ENCODE data around the gene OIP5.

Gene OIP5

DNA sequence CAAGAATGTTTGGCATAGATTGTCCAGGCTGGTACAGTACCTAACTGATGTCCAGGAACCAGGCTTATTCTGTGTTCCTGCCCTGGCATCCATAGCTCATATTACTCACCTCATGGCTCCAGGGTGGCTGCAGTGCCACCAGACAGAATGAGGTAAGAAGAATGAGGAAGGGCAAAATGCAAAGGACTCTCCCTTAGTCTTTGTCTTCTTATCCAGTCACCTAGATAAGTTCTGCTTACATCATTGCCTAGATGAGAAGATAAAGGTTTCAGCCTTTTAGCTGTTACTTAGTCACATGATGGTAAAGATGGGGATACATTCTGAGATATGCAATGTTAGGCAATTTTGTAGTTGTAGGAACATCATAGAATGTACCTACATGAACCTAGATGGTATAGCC is 55.6 kb downstream of the OIP5 start:
- no peak for TF ChIP-seq FOXP2 (optimal IDR thresholded peaks at IDR 0.05; ENCODE audit: borderline replicate concordance, extremely low read depth, extremely low read length, insufficient read depth)
- TF ChIP-seq, protein P1, sequence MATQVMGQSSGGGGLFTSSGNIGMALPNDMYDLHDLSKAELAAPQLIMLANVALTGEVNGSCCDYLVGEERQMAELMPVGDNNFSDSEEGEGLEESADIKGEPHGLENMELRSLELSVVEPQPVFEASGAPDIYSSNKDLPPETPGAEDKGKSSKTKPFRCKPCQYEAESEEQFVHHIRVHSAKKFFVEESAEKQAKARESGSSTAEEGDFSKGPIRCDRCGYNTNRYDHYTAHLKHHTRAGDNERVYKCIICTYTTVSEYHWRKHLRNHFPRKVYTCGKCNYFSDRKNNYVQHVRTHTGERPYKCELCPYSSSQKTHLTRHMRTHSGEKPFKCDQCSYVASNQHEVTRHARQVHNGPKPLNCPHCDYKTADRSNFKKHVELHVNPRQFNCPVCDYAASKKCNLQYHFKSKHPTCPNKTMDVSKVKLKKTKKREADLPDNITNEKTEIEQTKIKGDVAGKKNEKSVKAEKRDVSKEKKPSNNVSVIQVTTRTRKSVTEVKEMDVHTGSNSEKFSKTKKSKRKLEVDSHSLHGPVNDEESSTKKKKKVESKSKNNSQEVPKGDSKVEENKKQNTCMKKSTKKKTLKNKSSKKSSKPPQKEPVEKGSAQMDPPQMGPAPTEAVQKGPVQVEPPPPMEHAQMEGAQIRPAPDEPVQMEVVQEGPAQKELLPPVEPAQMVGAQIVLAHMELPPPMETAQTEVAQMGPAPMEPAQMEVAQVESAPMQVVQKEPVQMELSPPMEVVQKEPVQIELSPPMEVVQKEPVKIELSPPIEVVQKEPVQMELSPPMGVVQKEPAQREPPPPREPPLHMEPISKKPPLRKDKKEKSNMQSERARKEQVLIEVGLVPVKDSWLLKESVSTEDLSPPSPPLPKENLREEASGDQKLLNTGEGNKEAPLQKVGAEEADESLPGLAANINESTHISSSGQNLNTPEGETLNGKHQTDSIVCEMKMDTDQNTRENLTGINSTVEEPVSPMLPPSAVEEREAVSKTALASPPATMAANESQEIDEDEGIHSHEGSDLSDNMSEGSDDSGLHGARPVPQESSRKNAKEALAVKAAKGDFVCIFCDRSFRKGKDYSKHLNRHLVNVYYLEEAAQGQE (IDR thresholded peaks at IDR 0.05; ENCODE audit: insufficient read depth in 1 of 2, low read depth in 2 of 2, low read length in 2 of 2), result no peak
- TF ChIP-seq POLR2AphosphoS5 (IDR thresholded peaks at IDR 0.05; ENCODE audit: low read depth, low read length), result no peak
- no peak for TF ChIP-seq TAF1 (IDR thresholded peaks at IDR 0.05; ENCODE audit: borderline replicate concordance, insufficient read depth, low read length)
- no peak for TF ChIP-seq SIN3A (IDR thresholded peaks at IDR 0.05; ENCODE audit: borderline replicate concordance, insufficient read depth, low read length)

DNA sequence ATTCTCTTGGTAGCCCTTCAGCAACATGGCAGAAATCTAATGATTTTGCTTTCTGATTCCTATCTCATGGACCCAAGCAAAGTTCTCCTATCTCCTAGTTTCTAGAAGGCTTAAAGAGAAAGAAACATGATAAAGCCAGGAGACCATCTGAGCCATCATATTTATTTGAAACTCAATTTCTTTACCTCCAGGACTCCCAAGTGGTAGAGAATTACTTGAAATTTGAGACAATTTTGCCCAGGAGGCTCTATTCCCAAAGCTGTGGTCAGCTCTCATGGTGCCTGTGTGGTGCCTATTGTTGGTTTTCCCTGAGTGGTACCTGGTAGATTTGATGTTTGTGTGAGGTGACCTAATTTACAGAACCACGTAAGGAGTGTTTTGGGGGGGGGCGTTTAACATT is 62.5 kb downstream of the OIP5 start:
- TF ChIP-seq TAF1 (IDR thresholded peaks at IDR 0.05; ENCODE audit: borderline replicate concordance, insufficient read depth, low read length), result no peak
- TF ChIP-seq, protein P1 (IDR thresholded peaks at IDR 0.05; ENCODE audit: insufficient read depth in 1 of 2, low read depth in 2 of 2, low read length in 2 of 2), result no peak
- no peak for TF ChIP-seq POLR2AphosphoS5 (IDR thresholded peaks at IDR 0.05; ENCODE audit: low read depth, low read length)
- no peak for TF ChIP-seq FOXP2 (optimal IDR thresholded peaks at IDR 0.05; ENCODE audit: borderline replicate concordance, extremely low read depth, extremely low read length, insufficient read depth)
- TF ChIP-seq SIN3A (IDR thresholded peaks at IDR 0.05; ENCODE audit: borderline replicate concordance, insufficient read depth, low read length), result no peak

DNA sequence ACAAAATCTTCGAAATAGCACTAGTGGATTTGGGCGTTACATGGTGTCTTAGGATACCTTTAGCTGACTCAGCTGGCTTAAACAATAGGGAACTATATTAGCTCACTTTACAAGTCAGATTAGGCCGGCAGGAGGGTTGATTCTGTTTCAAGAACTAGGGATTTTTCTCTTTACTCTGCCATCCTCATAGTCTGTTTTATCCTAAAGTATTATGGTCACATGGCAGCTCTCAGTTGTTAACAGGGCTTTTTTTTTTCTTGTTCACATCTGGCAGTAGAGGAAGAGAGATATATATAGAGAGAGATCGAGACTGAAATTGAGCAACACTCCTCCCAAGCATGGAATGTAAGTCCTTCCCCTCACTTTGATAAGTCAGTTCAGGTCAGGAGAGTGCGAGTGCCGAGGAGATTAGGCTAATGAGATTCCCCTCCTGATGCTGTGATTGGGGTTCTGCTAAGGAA is 68.5 kb downstream of the OIP5 start:
- TF ChIP-seq, protein P1 (IDR thresholded peaks at IDR 0.05; ENCODE audit: insufficient read depth in 1 of 2, low read depth in 2 of 2, low read length in 2 of 2), result no peak
- TF ChIP-seq POLR2AphosphoS5 (IDR thresholded peaks at IDR 0.05; ENCODE audit: low read depth, low read length) (no peak), SIN3A (IDR thresholded peaks at IDR 0.05; ENCODE audit: borderline replicate concordance, insufficient read depth, low read length) (no peak), FOXP2 (optimal IDR thresholded peaks at IDR 0.05; ENCODE audit: borderline replicate concordance, extremely low read depth, extremely low read length, insufficient read depth) (no peak), TAF1 (IDR thresholded peaks at IDR 0.05; ENCODE audit: borderline replicate concordance, insufficient read depth, low read length) (no peak)

DNA sequence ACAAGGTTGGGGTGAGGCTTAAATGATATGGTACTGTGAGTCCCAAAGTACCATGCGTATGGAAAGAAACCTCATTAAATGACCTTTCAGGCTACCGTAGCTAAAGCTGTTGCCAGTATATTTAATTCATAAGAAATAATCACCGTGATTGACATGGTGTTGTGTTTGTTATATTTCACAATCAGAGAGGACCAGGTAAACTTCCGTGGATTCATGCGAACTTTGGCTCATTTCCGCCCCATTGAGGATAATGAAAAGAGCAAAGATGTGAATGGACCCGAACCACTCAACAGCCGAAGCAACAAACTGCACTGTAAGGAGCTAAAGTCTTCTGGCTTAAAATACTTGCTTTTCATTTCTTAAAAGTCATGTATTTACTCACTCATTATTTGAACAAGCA is 69.8 kb downstream of the OIP5 start:
- TF ChIP-seq, protein P1 (IDR thresholded peaks at IDR 0.05; ENCODE audit: insufficient read depth in 1 of 2, low read depth in 2 of 2, low read length in 2 of 2), result no peak
- no peak for TF ChIP-seq FOXP2 (optimal IDR thresholded peaks at IDR 0.05; ENCODE audit: borderline replicate concordance, extremely low read depth, extremely low read length, insufficient read depth)
- no peak for TF ChIP-seq SIN3A (IDR thresholded peaks at IDR 0.05; ENCODE audit: borderline replicate concordance, insufficient read depth, low read length)
- TF ChIP-seq TAF1 (IDR thresholded peaks at IDR 0.05; ENCODE audit: borderline replicate concordance, insufficient read depth, low read length), result no peak
- no peak for TF ChIP-seq POLR2AphosphoS5 (IDR thresholded peaks at IDR 0.05; ENCODE audit: low read depth, low read length)
